Fibroblast of peridontal ligament (primary cell): ENCODE results near the gene CLCNKB.
A peak's percentile ranks its signal among the peaks of the same experiment; 100 is the strongest.
"Not testable (repeated sequence)": the region's sequence is repeated elsewhere in the genome, so short reads cannot be mapped to it uniquely, and the experiment has no call there.

ENCODE experiments used
- DNase-seq: peaks from one replicate; pipeline ENCODE4 v3.0.0-alpha.2; 2010; ENCODE audit errors: extremely low read depth

Gene CLCNKB

GRCh38 chr1:16032388-16033102 lies 11.0 kb upstream of the CLCNKB start:
- peak; percentile 76 for DNase-seq

GRCh38 chr1:16033103-16033632 lies 10.4 kb upstream of the CLCNKB start:
- not testable (repeated sequence) for DNase-seq

- DNase-seq, result not testable (repeated sequence)
Measured at GRCh38 chr1:16036461-16036860, 7.1 kb upstream of the CLCNKB start.

- DNase-seq, result no peak
Measured at GRCh38 chr1:16038620-16038912, 5.0 kb upstream of the CLCNKB start.

GRCh38 chr1:16039871-16040270 lies 3.7 kb upstream of the CLCNKB start:
- DNase-seq, result not testable (repeated sequence)

- no peak for DNase-seq
Measured at GRCh38 chr1:16041200-16041599, 2.4 kb upstream of the CLCNKB start.

- no peak for DNase-seq
Measured at GRCh38 chr1:16042096-16042495, 1.5 kb upstream of the CLCNKB start.

- DNase-seq, result not testable (repeated sequence)
Measured at GRCh38 chr1:16042654-16043053, 928 bp upstream of the CLCNKB start.

GRCh38 chr1:16043950-16044349 lies 368 bp downstream of the CLCNKB start:
- DNase-seq, result no peak

GRCh38 chr1:16046842-16047241 lies 3.3 kb downstream of the CLCNKB start:
- no peak for DNase-seq

- no peak for DNase-seq
Measured at GRCh38 chr1:16047791-16048475, 4.4 kb downstream of the CLCNKB start.

- DNase-seq, result peak; percentile 10
Measured at GRCh38 chr1:16048573-16049189, 5.1 kb downstream of the CLCNKB start.

- DNase-seq, result no peak
Measured at GRCh38 chr1:16050328-16050727, 6.7 kb downstream of the CLCNKB start.

- DNase-seq, result no peak
Measured at GRCh38 chr1:16051039-16051438, 7.5 kb downstream of the CLCNKB start.

- not testable (repeated sequence) for DNase-seq
Measured at GRCh38 chr1:16051949-16052348, 8.4 kb downstream of the CLCNKB start.

- DNase-seq, result no peak
Measured at GRCh38 chr1:16053781-16054502, 10.4 kb downstream of the CLCNKB start.

- DNase-seq, result no peak
Measured at GRCh38 chr1:16054598-16055540, 11.3 kb downstream of the CLCNKB start.

GRCh38 chr1:16055613-16056520 lies 12.3 kb downstream of the CLCNKB start:
- peak; percentile 59 for DNase-seq

GRCh38 chr1:16056521-16056912 lies 12.9 kb downstream of the CLCNKB start:
- DNase-seq, result not testable (repeated sequence)
